HG03571 (cell line): ENCODE measurements around the gene MSMB.
"Not testable (repeated sequence)": the region's sequence is repeated elsewhere in the genome, so short reads cannot be mapped to it uniquely, and the experiment has no call there.

ENCODE experiments used
- ATAC-seq: cut with Tn5 transposase; IDR thresholded peaks from one replicate; pipeline ENCODE4 v1.9.1; 2021; ENCODE audit not compliant: unreplicated experiment

Gene MSMB

GRCh38 chr10:46070749-46071148 lies 24.7 kb upstream of the MSMB start:
- no peak for ATAC-seq

- no peak for ATAC-seq
These were observed 23.8 kb upstream of the MSMB start for GRCh38 chr10:46069771-46070463.

- ATAC-seq: no peak
These were observed 22.8 kb upstream of the MSMB start for GRCh38 chr10:46068905-46069304.

GRCh38 chr10:46068117-46068516 lies 22.0 kb upstream of the MSMB start:
- no peak for ATAC-seq

- no peak for ATAC-seq
These were observed 18.3 kb upstream of the MSMB start for GRCh38 chr10:46064269-46064817.

GRCh38 chr10:46062723-46063428 lies 16.8 kb upstream of the MSMB start:
- no peak for ATAC-seq

GRCh38 chr10:46060706-46061105 lies 14.6 kb upstream of the MSMB start:
- no peak for ATAC-seq

GRCh38 chr10:46057927-46058326 lies 11.9 kb upstream of the MSMB start:
- not testable (repeated sequence) for ATAC-seq

- ATAC-seq: no peak
These were observed 11.0 kb upstream of the MSMB start for GRCh38 chr10:46057038-46057437.

GRCh38 chr10:46055771-46056170 lies 9.7 kb upstream of the MSMB start:
- no peak for ATAC-seq

- no peak for ATAC-seq
These were observed 7.7 kb upstream of the MSMB start for GRCh38 chr10:46053534-46054434.

- no peak for ATAC-seq
These were observed 6.8 kb upstream of the MSMB start for GRCh38 chr10:46052791-46053375.

GRCh38 chr10:46052057-46052790 lies 6.2 kb upstream of the MSMB start:
- no peak for ATAC-seq

- ATAC-seq: no peak
These were observed 5.0 kb upstream of the MSMB start for GRCh38 chr10:46050941-46051623.

GRCh38 chr10:46049497-46049831 lies 3.4 kb upstream of the MSMB start:
- not testable (repeated sequence) for ATAC-seq

GRCh38 chr10:46048152-46048551 lies 2.1 kb upstream of the MSMB start:
- no peak for ATAC-seq

- ATAC-seq: no peak
These were observed 3.5 kb downstream of the MSMB start for GRCh38 chr10:46042527-46042926.

GRCh38 chr10:46040004-46040403 lies 6.1 kb downstream of the MSMB start:
- no peak for ATAC-seq

GRCh38 chr10:46037107-46037825 lies 8.8 kb downstream of the MSMB start:
- ATAC-seq: no peak
